A549 (cell line): Measurements from ENCODE around the gene MRPL18. TPM values are rescaled to one million over a fixed set of nuclear protein-coding genes. Genes with fewer than 3 reads are reported as not detected.

Source experiments
- ATAC-seq, 2 experiments: fragments of 200-7000 bp in 1 of 2; fragments of >200 bp in 1 of 2; cut with Nextera tagmentation in 1 of 2; cut with Tn5 transposase in 1 of 2; 3 replicates each; pipeline versions ENCODE4 v1.8.0 to v1.9.1; 2018 to 2020; ENCODE audit warnings: mild to moderate bottlenecking in 1 of 2, moderate library complexity in 1 of 2
- CTCF ChIA-PET: fragments of 300-600 bp; sonication (Branson Sonifier 250); formaldehyde crosslinking; extraction: SDS; loops from one replicate; lab custom pipeline; 2021; ENCODE audit warnings: antibody characterized with exemption, inconsistent platforms; lab: Yijun Ruan, JAX
- POLR2A ChIA-PET: fragments of 350-600 bp; formaldehyde crosslinking; extraction: SDS; loops from one replicate; lab custom pipeline; 2021; ENCODE audit warnings: antibody characterized with exemption, inconsistent platforms; lab: Yijun Ruan, JAX
- DNase-seq, 2 experiments: peaks; one replicate each; pipeline versions ENCODE4 v3.0.0 to v3.0.0-alpha.2; 2011 to 2016; ENCODE audit warnings: low read depth in 1 of 2, low spot score in 1 of 2
- FAIRE-seq: peaks from 2 replicates; lab custom pipeline; 2011; peaks lifted over from hg19 to GRCh38; lab: Jason Lieb, UNC
- H3K27ac ChIP-seq, 2 experiments: fragments of >200 bp; sonication (Bioruptor Twin); formaldehyde crosslinking; 3 replicates each; pipeline ENCODE4 v1.5.1; 2016 to 2017
- H3K4me1 ChIP-seq: fragments of >200 bp; sonication (Bioruptor Twin); formaldehyde crosslinking; 3 replicates; pipeline ENCODE4 v1.6.1; 2016
- H3K4me2 ChIP-seq: fragments of >200 bp; sonication (Bioruptor Twin); formaldehyde crosslinking; 3 replicates; pipeline ENCODE4 v1.6.1; 2016
- H3K4me3 ChIP-seq: fragments of >200 bp; sonication (Bioruptor Twin); formaldehyde crosslinking; 3 replicates; pipeline ENCODE4 v1.5.1; 2016
- H3K9me3 ChIP-seq: fragments of >200 bp; sonication (Bioruptor Twin); formaldehyde crosslinking; 3 replicates; pipeline ENCODE4 v1.6.1; 2016
- ATOH8 ChIP-seq: fragments of 250-450 bp; sonication (Bioruptor Pico); IDR thresholded peaks from 2 replicates; pipeline ENCODE4 v1.5.0; 2020; ENCODE audit warnings: low read depth, mild to moderate bottlenecking, moderate library complexity
- BCL3 ChIP-seq: fragments of >200 bp; sonication (Bioruptor Twin); formaldehyde crosslinking; IDR thresholded peaks from 3 replicates; pipeline ENCODE4 v1.6.1; 2016
- BHLHE40 ChIP-seq: IDR thresholded peaks from 2 replicates; pipeline ENCODE4 v1.6.1; 2012; ENCODE audit warnings: low read depth, low read length, inconsistent platforms
- CBX2 ChIP-seq: fragments of 200-600 bp; sonication (generic); IDR thresholded peaks from 2 replicates; pipeline ENCODE4 v1.6.1; 2016; ENCODE audit warnings: low read depth, mild to moderate bottlenecking, borderline replicate concordance
- CBX8 ChIP-seq: fragments of 200-600 bp; sonication (generic); IDR thresholded peaks from 2 replicates; pipeline ENCODE4 v1.6.1; 2016
- CEBPB ChIP-seq, 2 experiments: fragments of >200 bp in 1 of 2; sonication (Bioruptor Twin) in 1 of 2; formaldehyde crosslinking in 1 of 2; IDR thresholded peaks; 2 replicates each; pipeline ENCODE4 v1.6.1; 2012 to 2016
- CHD2 ChIP-seq: fragments of 150-350 bp; IDR thresholded peaks from 2 replicates; pipeline ENCODE4 v1.6.1; 2014; ENCODE audit warnings: low read length; ENCODE audit not compliant: partially characterized antibody
- E2F6 ChIP-seq: IDR thresholded peaks from 2 replicates; pipeline ENCODE4 v1.6.1; 2012; ENCODE audit warnings: low read depth, borderline replicate concordance
- EHMT2 ChIP-seq: fragments of 200-600 bp; sonication (generic); IDR thresholded peaks from 2 replicates; pipeline ENCODE4 v1.6.1; 2016; ENCODE audit warnings: antibody characterized with exemption, low read depth, mild to moderate bottlenecking, moderate library complexity
- FOSL2 ChIP-seq, 2 experiments: fragments of 450-650 bp in 1 of 2; fragments of >200 bp in 1 of 2; sonication (Bioruptor Twin) in 1 of 2; formaldehyde crosslinking; IDR thresholded peaks; 2 replicates each; pipeline versions ENCODE4 v1.5.0 to v1.6.1; 2016 to 2020; ENCODE audit warnings: mild to moderate bottlenecking in 1 of 2, moderate library complexity in 1 of 2
- FOXS1 ChIP-seq: fragments of 250-450 bp; sonication (Bioruptor Pico); IDR thresholded peaks from 2 replicates; pipeline ENCODE4 v1.5.0; 2020; ENCODE audit warnings: mild to moderate bottlenecking, moderate library complexity
- GATA3 ChIP-seq: IDR thresholded peaks from 2 replicates; pipeline ENCODE4 v1.6.1; 2012; ENCODE audit warnings: borderline replicate concordance
- HMGXB4 ChIP-seq: fragments of 250-450 bp; sonication (Bioruptor Pico); IDR thresholded peaks from 2 replicates; pipeline ENCODE4 v1.5.0; 2021; ENCODE audit warnings: mild to moderate bottlenecking, moderate library complexity, borderline replicate concordance
- HOXB13 ChIP-seq: fragments of 250-450 bp; sonication (Bioruptor Pico); IDR thresholded peaks from 2 replicates; pipeline ENCODE4 v1.5.0; 2020; ENCODE audit warnings: low read depth, mild to moderate bottlenecking, moderate library complexity
- HOXB5 ChIP-seq: fragments of 250-450 bp; sonication (Bioruptor Pico); IDR thresholded peaks from 2 replicates; pipeline ENCODE4 v1.5.0; 2020; ENCODE audit warnings: mild to moderate bottlenecking, moderate library complexity
- JUNB ChIP-seq: fragments of >200 bp; sonication (Bioruptor Twin); formaldehyde crosslinking; IDR thresholded peaks from 2 replicates; pipeline ENCODE4 v1.6.1; 2016
- KDM1A ChIP-seq: fragments of 200-600 bp; sonication (generic); IDR thresholded peaks from 2 replicates; pipeline ENCODE4 v1.6.1; 2016; ENCODE audit warnings: low read depth, mild to moderate bottlenecking
- KDM5A ChIP-seq: fragments of 200-600 bp; sonication (generic); IDR thresholded peaks from 2 replicates; pipeline ENCODE4 v1.6.1; 2016; ENCODE audit warnings: antibody characterized with exemption, mild to moderate bottlenecking
- MAX ChIP-seq: IDR thresholded peaks from 2 replicates; pipeline ENCODE4 v1.6.1; 2012
- NFE2L2 ChIP-seq: fragments of 150-350 bp; conservative IDR thresholded peaks from 2 replicates; pipeline ENCODE4 v1.6.1; 2014; ENCODE audit warnings: low read length
- NPAS2 ChIP-seq: fragments of 250-450 bp; sonication (Bioruptor Pico); IDR thresholded peaks from 2 replicates; pipeline ENCODE4 v1.8.0; 2022; ENCODE audit warnings: mild to moderate bottlenecking, moderate library complexity, borderline replicate concordance
- PHF8 ChIP-seq: fragments of 200-600 bp; sonication (generic); IDR thresholded peaks from 2 replicates; pipeline ENCODE4 v1.6.1; 2016; ENCODE audit warnings: low read depth, mild to moderate bottlenecking, antibody characterized with exemption, moderate library complexity, borderline replicate concordance
- POLR2A ChIP-seq: IDR thresholded peaks from 2 replicates; pipeline ENCODE4 v1.6.1; 2012; ENCODE audit warnings: mild to moderate bottlenecking, low read length
- POLR2AphosphoS2 ChIP-seq: conservative IDR thresholded peaks from 2 replicates; pipeline ENCODE4 v1.6.1; 2012; ENCODE audit warnings: low read length, improper control_type of control experiment, inconsistent platforms
- RAD21 ChIP-seq, 2 experiments: fragments of >200 bp in 1 of 2; sonication (Bioruptor Twin) in 1 of 2; formaldehyde crosslinking in 1 of 2; IDR thresholded peaks in 1 of 2; conservative IDR thresholded peaks in 1 of 2; 2 replicates in 1 of 2; 3 replicates in 1 of 2; pipeline ENCODE4 v1.6.1; 2012 to 2018; ENCODE audit warnings: inconsistent platforms in 1 of 2
- RARB ChIP-seq: fragments of 250-450 bp; sonication (Bioruptor Pico); IDR thresholded peaks from 2 replicates; pipeline ENCODE4 v1.8.0; 2021; ENCODE audit warnings: mild to moderate bottlenecking, moderate library complexity
- REST ChIP-seq: fragments of 200-600 bp; sonication (generic); IDR thresholded peaks from 2 replicates; pipeline ENCODE4 v1.6.1; 2016; ENCODE audit warnings: antibody characterized with exemption, mild to moderate bottlenecking, moderate library complexity
- SREBF2 ChIP-seq: fragments of 450-650 bp; IDR thresholded peaks from 2 replicates; pipeline ENCODE4 v1.6.1; 2014; ENCODE audit warnings: mild to moderate bottlenecking, moderate library complexity
- TFCP2L1 ChIP-seq: fragments of 250-450 bp; sonication (Bioruptor Pico); IDR thresholded peaks from 2 replicates; pipeline ENCODE4 v1.5.0; 2021; ENCODE audit warnings: mild to moderate bottlenecking
- USF2 ChIP-seq: fragments of 450-650 bp; IDR thresholded peaks from 2 replicates; pipeline ENCODE4 v1.6.1; 2014; ENCODE audit warnings: antibody characterized with exemption
- ZFP36 ChIP-seq: fragments of 450-650 bp; IDR thresholded peaks from 2 replicates; pipeline ENCODE4 v1.6.1; 2014; ENCODE audit warnings: borderline replicate concordance; ENCODE audit not compliant: partially characterized antibody
- WGBS: methylation state at CpG from one replicate; pipeline ENCODE4 v1.1.6; 2017; ENCODE audit errors: missing lambda C conversion rate; 5-methylcytosine and 5-hydroxymethylcytosine counted together
- polyA plus RNA-seq, 4 experiments: library from polyadenylated mRNA; depleted of rRNA in 3 of 4; stranded (reverse); fragments of >200 nt; fragmentation: RNase III in 1 of 4; extraction: RNeasy Plus Mini Kit Qiagen cat#74134 plus additional on column Dnase treatment in 1 of 4; gene quantifications; 2 replicates in 3 of 4; 3 replicates in 1 of 4; pipeline ENCODE4 v1.2.3, GENCODE V29; 2011 to 2017

MRPL18 gene
- polyA plus RNA-seq, 2 of the 4 experiments (the other 2 are of a cell fraction), result 115 to 142 TPM

GRCh38 chr6:159821122-159821521 is 30.9 kb downstream of the MRPL18 start:
- TF ChIP-seq CHD2, result no peak
- TF ChIP-seq KDM5A, result no peak
- TF ChIP-seq TFCP2L1 (CRISPR knock-in tag), result no peak
- TF ChIP-seq FOXS1 (CRISPR knock-in tag), result no peak
- no peak for TF ChIP-seq EHMT2
- TF ChIP-seq CBX8, result no peak
- no peak for TF ChIP-seq MAX
- TF ChIP-seq USF2, result no peak
- TF ChIP-seq RARB (CRISPR knock-in tag), result no peak
- TF ChIP-seq SREBF2, result no peak
- TF ChIP-seq BCL3, result no peak
- no peak for TF ChIP-seq NFE2L2
- no peak for TF ChIP-seq POLR2A
- no peak for TF ChIP-seq GATA3
- TF ChIP-seq NPAS2 (CRISPR knock-in tag), result no peak
- TF ChIP-seq ZFP36, result no peak
- TF ChIP-seq CBX2, result no peak
- TF ChIP-seq REST, result no peak
- TF ChIP-seq RAD21 (conservative IDR thresholded peaks at IDR 0.05 in 1 of 2, IDR thresholded peaks at IDR 0.05 in 1 of 2), result no peak
- Histone ChIP-seq H3K4me1 (no peaks in the 10 kb centered on the region), H3K9me3 (no peaks in the 10 kb centered on the region), H3K4me3 (no peak overlapping the region), H3K4me2 (no peak overlapping the region), H3K27ac (no peak overlapping the region)
- POLR2A ChIA-PET, result no interaction called here
- ATAC-seq (no peak), FAIRE-seq (no peak), DNase-seq (no peak)
- WGBS, result 75% methylated on average over 11 of the region's 11 CpGs
- CTCF ChIA-PET, result no interaction called here

- Histone ChIP-seq H3K4me2 (no peak overlapping the region), H3K27ac (no peak overlapping the region), H3K4me1 (no peaks in the 10 kb centered on the region), H3K4me3 (no peak overlapping the region), H3K9me3 (no peaks in the 10 kb centered on the region)
- ChIA-PET CTCF (no interaction called here), POLR2A (no interaction called here)
- no peak for ATAC-seq
- 53% methylated on average over 5 of the region's 10 CpGs for WGBS
- DNase-seq, result no peak
- FAIRE-seq, result no peak
- no peak for TF ChIP-seq POLR2AphosphoS2
- TF ChIP-seq PHF8, result no peak
- TF ChIP-seq KDM1A, result no peak
- no peak for TF ChIP-seq CEBPB (IDR thresholded peaks at IDR 0.05)
- no peak for TF ChIP-seq JUNB
- TF ChIP-seq E2F6, result no peak
- TF ChIP-seq HOXB13, result no peak
- TF ChIP-seq FOSL2 (IDR thresholded peaks at IDR 0.05), result no peak
- no peak for TF ChIP-seq FOSL2 (CRISPR knock-in tag; IDR thresholded peaks at IDR 0.05)
- no peak for TF ChIP-seq BHLHE40
- no peak for TF ChIP-seq ATOH8
- no peak for TF ChIP-seq GATA3
- TF ChIP-seq HMGXB4 (CRISPR knock-in tag), result no peak
- no peak for TF ChIP-seq CHD2
- no peak for TF ChIP-seq HOXB5 (CRISPR knock-in tag)
Observed at GRCh38 chr6:159821726-159822125, 31.5 kb downstream of the MRPL18 start.
